ENCODE data around the gene PPID.
A peak's percentile ranks its signal among the peaks of the same experiment; 100 is the strongest.
"Not testable (repeated sequence)": the region's sequence is repeated elsewhere in the genome, so short reads cannot be mapped to it uniquely, and the experiment has no call there.

Gene PPID

GRCh38 chr4:158738866-158739265, 15.7 kb upstream of the PPID start:
- no peak for DNase-seq (ENCODE audit: low read depth in 1 of 2, low spot score in 1 of 2)

- DNase-seq (ENCODE audit: low read depth in 1 of 2, low spot score in 1 of 2) = peak in 1 of 2 donors; percentile 15
Observed at GRCh38 chr4:158729716-158730559, 6.7 kb upstream of the PPID start.

DNA sequence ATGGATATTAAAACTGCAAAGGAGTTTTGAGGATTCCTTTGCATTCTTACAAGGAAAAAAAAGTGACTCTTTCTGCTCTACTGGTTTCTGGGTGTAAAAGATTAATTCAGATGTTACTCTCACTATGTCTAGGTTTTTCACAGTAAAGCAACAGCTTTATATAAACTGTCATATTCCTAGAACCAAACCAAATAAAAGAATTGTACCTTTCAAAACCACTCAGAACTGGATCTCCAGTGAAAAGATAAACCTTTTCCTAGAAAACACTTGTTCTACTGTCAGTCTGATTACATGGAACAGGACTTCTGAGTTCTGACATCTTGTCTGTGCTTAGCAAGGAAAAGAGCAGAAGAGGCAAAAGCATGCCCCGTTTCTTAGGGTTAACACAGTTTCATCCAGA, 5.0 kb upstream of the PPID start:
- DNase-seq (ENCODE audit: low read depth in 1 of 2, low spot score in 1 of 2) = no peak

GRCh38 chr4:158726633-158727032, 3.4 kb upstream of the PPID start:
- no peak for DNase-seq (ENCODE audit: low read depth in 1 of 2, low spot score in 1 of 2)

DNA sequence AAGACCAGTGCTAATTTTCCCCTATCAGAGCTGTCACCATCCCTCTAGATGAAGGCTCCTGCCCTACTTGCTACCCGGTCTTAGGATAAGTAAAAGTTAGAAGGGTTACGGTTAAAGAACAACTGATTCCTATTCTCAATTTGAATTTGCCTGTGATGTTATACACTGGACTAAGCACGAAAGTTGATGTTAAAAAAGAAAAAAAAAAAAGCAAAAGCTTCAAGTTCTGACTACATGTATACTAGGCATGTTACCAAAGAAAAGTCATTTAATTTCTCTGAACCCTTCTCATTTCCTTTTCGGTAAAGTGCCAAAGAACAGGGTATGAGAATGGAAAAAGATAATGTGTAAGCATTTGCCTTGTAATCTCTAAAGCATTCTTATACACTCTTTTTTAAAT, 1.4 kb upstream of the PPID start:
- no peak for DNase-seq (ENCODE audit: low read depth in 1 of 2, low spot score in 1 of 2)

DNA sequence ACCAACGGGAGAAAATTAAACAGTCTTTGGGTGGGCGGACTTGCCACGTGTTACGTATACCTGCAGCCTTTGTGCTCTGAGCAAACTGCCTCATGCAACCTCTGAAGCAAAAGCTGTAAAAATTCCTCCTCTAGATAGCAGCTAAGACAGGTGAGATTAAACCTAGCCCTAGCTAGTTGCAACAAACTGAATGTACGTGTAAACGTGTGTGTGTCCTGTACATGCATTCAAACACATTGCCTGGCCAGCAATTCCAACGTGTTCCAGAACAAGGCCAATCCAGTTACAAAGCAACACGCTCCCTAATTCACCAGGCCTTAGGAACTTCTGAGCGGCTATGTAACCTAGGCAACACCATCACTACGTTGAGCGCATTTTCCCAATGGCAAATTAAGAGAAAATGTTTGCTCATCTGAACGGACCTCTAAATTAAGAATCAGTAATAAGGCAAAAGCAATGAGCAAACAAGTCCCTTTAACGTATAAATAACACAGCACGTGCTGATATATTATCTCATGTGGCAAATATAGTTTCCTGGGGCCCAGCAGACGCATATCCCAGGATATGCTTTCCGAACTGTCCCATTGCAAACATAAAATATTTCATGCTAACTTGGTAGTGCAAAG, 792 bp downstream of the PPID start:
- no peak for DNase-seq (ENCODE audit: low read depth in 1 of 2, low spot score in 1 of 2)

DNA sequence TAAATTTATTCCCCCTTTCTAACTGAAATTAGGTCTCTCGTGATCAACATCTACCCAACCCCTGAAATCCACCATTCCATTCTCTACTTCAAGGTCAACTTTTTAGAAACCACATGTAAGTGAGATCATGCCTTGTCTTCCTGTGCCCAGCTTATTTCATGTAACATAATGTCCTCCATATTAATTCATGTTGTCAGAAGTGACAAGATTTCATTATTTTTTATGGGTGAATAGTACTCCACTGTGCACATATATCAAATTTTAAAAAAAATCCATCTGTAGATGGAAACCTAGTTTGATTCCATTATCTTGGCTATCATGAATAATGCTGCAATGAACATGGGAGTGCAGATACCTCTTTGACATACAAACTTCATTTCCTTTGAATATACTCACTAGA, 1.5 kb downstream of the PPID start:
- DNase-seq (ENCODE audit: low read depth in 1 of 2, low spot score in 1 of 2) = no peak

GRCh38 chr4:158715802-158716201, 7.4 kb downstream of the PPID start:
- DNase-seq (ENCODE audit: low read depth in 1 of 2, low spot score in 1 of 2) = no peak

- no peak for DNase-seq (ENCODE audit: low read depth in 1 of 2, low spot score in 1 of 2)
Observed at GRCh38 chr4:158714937-158715336, 8.3 kb downstream of the PPID start.

- DNase-seq (ENCODE audit: low read depth in 1 of 2, low spot score in 1 of 2) = not testable (repeated sequence)
Observed at GRCh38 chr4:158712622-158713021, 10.6 kb downstream of the PPID start.

GRCh38 chr4:158710814-158711213, 12.4 kb downstream of the PPID start:
- no peak for DNase-seq (ENCODE audit: low read depth in 1 of 2, low spot score in 1 of 2)

GRCh38 chr4:158704274-158704673, 18.9 kb downstream of the PPID start:
- DNase-seq (ENCODE audit: low read depth in 1 of 2, low spot score in 1 of 2) = no peak

DNA sequence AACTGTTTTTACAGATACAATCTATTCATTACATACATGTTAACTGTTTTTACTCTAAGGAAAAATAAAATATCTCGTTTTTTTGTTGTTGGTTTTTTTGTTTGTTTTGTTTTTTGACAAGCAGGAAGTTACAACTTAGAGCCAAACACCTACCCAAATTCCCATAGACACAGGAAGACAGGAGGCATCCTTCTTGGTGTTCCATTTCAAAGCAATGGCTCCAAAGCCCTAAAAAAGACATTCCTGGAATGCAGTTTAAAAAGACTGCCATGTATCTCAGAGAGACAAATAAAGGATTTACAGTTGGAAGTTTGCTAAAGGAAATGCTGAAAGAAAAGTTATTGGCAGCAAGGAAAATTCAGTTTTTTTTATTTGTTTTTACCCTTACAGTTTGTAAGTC, 34.4 kb downstream of the PPID start:
- no peak for DNase-seq (ENCODE audit: low read depth in 1 of 2, low spot score in 1 of 2)

- DNase-seq (ENCODE audit: low read depth in 1 of 2, low spot score in 1 of 2) = no peak
Observed at GRCh38 chr4:158682066-158682465, 41.1 kb downstream of the PPID start.

- DNase-seq (ENCODE audit: low read depth in 1 of 2, low spot score in 1 of 2) = no peak
Observed at GRCh38 chr4:158681629-158682028, 41.6 kb downstream of the PPID start.

DNA sequence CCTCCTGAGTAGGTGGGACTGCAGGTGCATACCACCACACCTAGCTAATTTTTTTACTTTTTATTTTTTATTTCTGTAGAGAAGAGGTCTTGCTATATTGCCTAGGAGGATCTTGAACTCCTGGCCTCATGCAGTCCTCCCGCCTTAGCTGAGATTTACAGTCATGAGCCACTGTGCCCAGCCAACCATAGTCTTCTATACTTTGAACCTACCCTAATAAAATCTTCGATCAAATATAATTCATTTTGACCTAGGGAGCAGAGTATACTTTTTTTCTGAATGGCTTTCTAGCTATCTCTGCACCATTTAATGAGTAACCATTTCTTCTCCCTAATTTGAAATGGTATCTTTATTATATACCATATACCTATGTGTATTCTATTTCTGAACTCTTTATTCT, 44.4 kb downstream of the PPID start:
- no peak for DNase-seq (ENCODE audit: low read depth in 1 of 2, low spot score in 1 of 2)

- no peak for DNase-seq (ENCODE audit: low read depth in 1 of 2, low spot score in 1 of 2)
Observed at GRCh38 chr4:158676076-158676475, 47.1 kb downstream of the PPID start.

- no peak for DNase-seq (ENCODE audit: low read depth in 1 of 2, low spot score in 1 of 2)
Observed at GRCh38 chr4:158673633-158674032, 49.6 kb downstream of the PPID start.

GRCh38 chr4:158671915-158672806, 51.0 kb downstream of the PPID start, which contains the start of gene ETFDH:
Gene ETFDH (plus strand): TSS chr4:158672296. CDS start chr4:158672457, 161 bp downstream.
- peak; percentile 94 to 97 for DNase-seq (ENCODE audit: low read depth in 1 of 2, low spot score in 1 of 2)

- no peak for DNase-seq (ENCODE audit: low read depth in 1 of 2, low spot score in 1 of 2)
Observed at GRCh38 chr4:158671665-158671914, 51.6 kb downstream of the PPID start, which contains the start of gene C4orf46. Gene C4orf46 (minus strand): TSS chr4:158671887. CDS start chr4:158671801, 86 bp downstream.

DNA sequence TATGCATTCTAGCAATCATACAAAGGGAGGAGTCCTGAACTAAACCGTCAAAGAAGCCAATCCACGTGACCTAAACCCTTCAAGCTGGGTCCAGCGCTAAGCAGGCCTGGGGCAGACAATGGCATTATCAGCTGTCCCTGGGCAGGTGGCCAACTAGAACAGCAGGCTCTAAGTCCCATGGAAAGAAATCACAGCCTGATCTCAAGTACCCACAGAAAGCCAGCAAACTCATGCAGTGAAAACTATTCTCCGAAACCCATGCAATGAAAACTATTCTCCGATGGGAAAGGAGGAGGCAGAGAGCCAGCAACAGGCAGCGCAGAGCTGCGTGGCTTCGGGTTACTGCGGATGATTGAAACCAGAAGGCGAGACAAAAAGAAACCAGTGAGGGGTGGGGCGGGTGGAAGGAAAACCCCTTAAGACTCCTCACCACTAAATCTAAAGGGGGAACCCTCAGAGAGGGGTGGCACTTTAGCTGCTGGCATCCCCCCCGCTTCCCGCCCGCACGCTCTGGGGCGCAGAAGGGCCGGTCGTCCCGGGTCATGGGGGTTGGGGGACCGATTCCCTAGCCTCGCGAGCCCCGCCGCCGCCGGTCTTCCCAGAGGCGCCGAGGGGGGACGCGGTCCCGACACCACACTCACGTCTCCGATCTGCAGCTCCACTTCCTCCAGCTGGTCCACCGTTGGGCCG, 52.1 kb downstream of the PPID start:
- peak in 1 of 2 donors; percentile 36 for DNase-seq (ENCODE audit: low read depth in 1 of 2, low spot score in 1 of 2)
